SK-N-MC (cell line): Measurements from ENCODE around the gene ACTL10.

Experiments
- EZH2 ChIP-seq: fragments of 200-600 bp; sonication (generic); IDR thresholded peaks from one replicate; pipeline ENCODE4 v1.6.1; 2017; ENCODE audit warnings: antibody characterized with exemption
- FOXP2 ChIP-seq: optimal IDR thresholded peaks from 2 replicates; pipeline ENCODE3; 2011; ENCODE audit warnings: mild to moderate bottlenecking, moderate library complexity; ENCODE audit not compliant: insufficient read depth; ENCODE audit errors: extremely low read length, control extremely low read depth
- POLR2AphosphoS5 ChIP-seq: IDR thresholded peaks from 2 replicates; pipeline ENCODE4 v1.6.1; 2012; ENCODE audit warnings: mild to moderate bottlenecking, low read depth, low read length, borderline replicate concordance

GRCh38 chr20:33654680-33655161 is 12.0 kb upstream of the ACTL10 start:
- TF ChIP-seq POLR2AphosphoS5 = no peak
- TF ChIP-seq EZH2 = no peak
- no peak for TF ChIP-seq FOXP2
